Activated T-helper 1 cell treated with anti-CD3 and anti-CD28 coated beads, Interleukin-2, amount 50 U/mL, for 16 hours (primary cell): ENCODE results near the gene ERP29.
A peak's percentile ranks its signal among the peaks of the same experiment; 100 is the strongest.
"Not testable (repeated sequence)": the region's sequence is repeated elsewhere in the genome, so short reads cannot be mapped to it uniquely, and the experiment has no call there.

Source experiments
- DNase-seq, 2 donors: peaks; one replicate each; pipeline ENCODE4 v3.0.0-alpha.2; 2020; ENCODE audit warnings: low read depth in 1 of 2, low spot score in 1 of 2

The ERP29 gene

GRCh38 chr12:112001576-112001975 is 11.7 kb upstream of the ERP29 start:
- DNase-seq: no peak

GRCh38 chr12:112004041-112004440 is 9.2 kb upstream of the ERP29 start:
- no peak for DNase-seq

DNA sequence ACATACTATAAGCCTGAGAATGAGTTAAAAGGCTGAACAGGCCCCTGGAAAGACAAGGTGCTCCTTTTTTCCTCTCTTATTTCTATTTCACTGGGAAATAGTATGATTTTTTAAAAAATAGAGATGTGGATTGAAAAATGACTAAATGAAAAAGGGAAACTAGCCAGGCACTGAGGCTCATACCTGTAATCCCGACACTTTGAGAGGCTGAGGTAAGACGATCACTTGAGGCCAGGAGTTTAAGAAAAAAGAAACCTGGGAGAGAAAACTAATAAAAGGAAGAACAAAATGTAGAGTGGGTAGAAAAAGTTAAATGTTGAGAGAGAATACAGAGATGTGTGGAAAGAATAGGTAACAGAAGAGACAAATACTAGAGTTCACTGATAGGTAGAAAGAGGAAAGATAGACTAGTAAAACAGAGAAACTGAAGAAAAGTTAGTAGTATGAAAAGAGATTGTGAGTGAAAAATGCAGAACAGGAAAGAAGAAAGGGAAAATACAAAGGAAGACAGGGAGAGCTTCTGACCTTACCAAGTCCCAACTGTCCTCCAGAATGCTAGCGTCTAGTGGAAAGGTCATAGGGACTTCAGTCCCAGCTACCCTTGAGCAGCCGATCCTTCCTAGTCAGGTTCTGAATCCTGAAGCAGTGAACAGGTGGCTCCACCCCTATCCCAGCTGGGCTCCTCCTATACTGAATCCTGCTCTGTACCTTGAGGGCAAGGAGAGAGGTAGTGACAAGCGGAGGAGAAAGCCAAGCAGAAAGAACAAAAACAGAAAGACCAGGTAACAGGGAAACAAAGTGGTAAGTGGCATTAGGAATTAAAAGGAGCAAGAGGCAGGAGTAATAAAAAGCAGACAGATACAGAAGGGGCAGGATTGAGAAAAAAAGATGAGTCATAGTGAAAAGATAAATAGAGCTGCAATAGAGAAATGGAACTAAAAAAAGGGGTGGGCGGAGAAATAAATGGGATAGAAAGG is 7.5 kb upstream of the ERP29 start:
- no peak for DNase-seq

GRCh38 chr12:112007945-112008344 is 5.3 kb upstream of the ERP29 start:
- no peak for DNase-seq

GRCh38 chr12:112008918-112009317 is 4.3 kb upstream of the ERP29 start:
- DNase-seq: no peak

DNA sequence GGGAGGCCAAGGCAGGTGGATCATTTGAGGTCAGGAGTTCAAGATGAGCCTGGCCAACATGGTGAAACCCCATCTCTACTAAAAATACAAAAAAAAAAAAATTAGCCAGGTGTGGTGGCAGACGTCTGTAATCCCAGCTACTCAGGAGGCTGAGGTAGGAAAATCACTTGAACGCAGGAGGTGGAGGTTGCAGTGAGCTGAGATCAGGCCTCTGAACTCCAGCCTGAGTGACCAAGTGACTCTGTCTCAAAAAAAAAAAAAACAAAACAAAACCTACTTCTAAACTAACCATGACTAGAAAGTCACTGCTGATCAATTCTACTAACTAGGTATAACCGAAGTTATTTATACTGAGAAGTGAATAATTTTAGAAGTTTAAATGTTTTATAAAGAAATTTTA is 3.6 kb upstream of the ERP29 start:
- not testable (repeated sequence) for DNase-seq

DNA sequence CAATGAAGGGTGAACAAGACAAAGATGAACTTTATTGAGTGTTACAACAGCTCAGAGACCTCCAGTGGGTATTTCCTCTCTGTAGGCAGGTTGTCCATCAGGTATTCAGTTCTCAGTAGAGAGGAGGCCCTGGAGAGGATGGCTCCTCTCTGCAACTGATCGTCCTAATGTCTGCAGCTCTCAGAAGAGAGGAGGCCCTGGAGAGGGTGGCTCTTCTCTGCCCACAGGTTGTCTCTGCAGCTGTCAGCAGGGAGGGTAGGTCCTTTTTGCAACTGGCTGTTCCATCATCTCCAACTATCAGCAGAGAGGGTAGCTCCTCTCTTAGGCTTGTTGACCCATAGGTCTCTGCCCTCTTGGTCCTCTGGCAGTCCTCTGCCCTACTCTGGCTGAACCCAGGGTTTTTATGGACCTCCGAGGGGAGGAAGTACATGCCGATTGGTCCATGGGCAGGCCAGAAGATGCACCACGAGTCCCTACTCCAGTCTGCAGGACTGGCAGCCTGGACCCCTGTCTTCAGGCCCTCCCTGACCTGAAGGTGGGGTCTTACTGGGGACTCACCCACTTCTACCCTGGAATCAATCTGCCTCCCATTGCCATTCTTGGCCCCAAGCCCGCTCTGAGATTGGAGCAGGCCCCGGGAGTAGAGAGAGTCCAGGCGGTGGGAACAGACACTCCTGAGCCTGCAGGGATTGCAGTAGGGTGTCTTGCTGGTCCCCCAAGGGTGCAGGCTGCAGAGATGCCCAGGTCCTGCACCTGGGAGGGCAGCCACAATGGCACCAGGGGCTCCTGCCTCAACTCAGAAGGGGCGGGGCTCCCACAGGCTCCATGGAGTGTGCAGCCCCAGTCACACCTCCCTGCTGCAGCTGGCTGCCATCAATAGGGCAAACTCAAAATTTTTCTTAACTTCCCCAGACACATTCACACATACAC is 2.5 kb upstream of the ERP29 start:
- no peak for DNase-seq

GRCh38 chr12:112011685-112012084 is 1.5 kb upstream of the ERP29 start:
- no peak for DNase-seq

- peak; percentile 35 to 57 for DNase-seq
Measured at GRCh38 chr12:112013601-112014402, 576 bp downstream of the ERP29 start.

GRCh38 chr12:112015938-112016337 is 2.7 kb downstream of the ERP29 start:
- DNase-seq: no peak

DNA sequence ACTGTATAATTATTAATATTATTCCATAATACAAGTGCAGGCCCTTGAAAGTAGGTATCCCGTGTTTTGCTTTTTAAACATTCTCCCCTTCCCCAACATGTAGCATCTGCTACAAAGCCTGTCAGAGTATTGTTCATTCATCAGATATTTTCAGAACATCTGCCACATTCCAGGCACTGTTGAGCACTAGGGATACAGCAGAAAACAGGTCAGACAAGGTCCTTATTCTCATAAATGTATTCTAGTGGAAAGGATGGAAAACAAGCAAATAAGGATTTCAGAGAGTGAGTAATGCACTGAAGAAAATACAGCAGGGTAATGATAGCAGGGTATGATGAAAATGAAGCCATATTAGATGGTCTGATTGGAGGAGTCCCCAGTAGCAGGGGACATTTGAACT is 3.8 kb downstream of the ERP29 start:
- no peak for DNase-seq

DNA sequence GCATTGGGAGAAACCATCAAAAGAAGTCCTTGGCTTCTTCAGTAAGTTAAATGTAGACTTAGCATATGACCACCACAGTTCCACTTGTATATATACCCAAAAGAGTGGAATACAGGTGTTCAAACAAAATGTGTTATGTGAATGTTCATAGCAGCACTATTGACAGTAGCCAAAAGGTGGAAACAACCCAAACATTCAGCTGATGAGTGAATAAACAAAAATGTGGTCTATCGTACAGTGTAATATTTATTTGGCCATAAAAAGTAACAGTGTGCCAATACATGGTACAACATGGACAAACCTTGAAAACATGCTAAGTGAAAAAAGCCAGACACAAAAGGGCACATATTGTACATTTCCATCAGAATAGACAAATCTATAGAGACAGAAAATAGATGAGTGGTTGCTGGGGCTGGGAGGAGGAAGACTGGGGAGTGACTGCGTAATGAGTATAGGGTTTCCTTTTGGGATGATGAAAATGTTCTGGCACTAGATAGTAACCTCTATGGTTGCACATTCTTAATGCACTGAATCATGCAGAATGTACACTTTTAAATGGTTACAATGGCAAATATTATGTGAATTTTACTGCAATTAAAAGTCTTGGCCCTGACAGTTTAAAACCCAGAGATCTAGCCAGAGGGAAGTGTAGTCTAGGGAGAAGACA is 5.5 kb downstream of the ERP29 start:
- no peak for DNase-seq

GRCh38 chr12:112020947-112021457 is 7.8 kb downstream of the ERP29 start:
- DNase-seq: no peak

GRCh38 chr12:112022241-112023016 is 9.2 kb downstream of the ERP29 start:
- no peak for DNase-seq

DNA sequence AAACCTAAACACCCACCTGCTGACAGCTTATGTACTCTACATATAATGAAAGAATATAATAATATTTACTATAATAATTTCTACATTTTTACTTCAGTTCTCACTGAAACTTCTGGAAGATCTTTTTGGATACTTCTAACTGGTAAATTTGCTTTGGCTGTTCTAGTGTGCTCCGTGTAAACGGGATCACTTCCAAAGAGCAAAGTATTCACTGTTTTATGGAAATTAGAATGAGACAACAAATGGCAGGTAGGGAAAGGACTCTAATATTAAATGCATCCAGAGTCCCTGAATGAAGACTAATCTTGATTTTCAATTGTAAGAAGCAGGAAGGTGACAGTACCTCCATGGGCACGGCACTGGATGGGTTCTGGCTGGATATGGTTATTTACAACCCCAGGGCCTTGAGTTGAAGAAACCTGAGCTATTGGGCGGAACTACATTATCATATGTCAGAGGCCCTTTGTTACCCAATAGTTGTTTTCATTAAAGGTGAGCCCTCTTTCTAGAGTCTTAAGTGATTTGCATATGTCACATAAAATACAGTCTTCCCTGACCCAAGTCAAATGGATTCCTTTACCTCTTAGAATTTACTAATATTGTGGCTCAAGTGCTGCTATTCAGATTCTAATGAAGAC is 10.7 kb downstream of the ERP29 start:
- DNase-seq: no peak

DNA sequence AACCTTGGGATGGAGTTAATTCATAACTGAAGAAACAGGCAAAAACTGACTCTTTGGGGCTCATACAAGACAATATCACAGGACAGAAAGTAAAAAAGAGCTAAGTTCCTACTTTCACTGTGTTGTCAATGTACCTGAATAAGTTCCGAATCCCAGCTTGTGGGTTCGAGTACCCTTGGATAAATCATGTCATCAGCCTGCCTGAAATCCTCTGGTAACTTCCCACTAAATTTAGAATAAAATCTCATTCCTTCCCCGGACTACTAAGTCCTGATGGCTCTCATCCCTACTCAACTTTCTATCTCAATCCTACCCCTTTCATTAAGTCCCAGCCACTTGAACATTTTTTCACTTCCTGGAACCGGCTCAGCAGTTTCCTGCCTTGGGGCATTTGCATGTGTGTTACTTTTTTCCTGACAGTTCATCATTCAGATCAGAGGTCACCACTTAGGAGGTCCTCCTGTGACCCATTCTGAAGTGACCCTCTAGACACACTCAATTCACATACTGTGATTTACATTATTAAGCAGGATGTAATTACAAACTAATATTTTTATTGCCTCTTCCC is 12.7 kb downstream of the ERP29 start:
- DNase-seq: no peak

- no peak for DNase-seq
Measured at GRCh38 chr12:112029301-112029700, 16.1 kb downstream of the ERP29 start.

DNA sequence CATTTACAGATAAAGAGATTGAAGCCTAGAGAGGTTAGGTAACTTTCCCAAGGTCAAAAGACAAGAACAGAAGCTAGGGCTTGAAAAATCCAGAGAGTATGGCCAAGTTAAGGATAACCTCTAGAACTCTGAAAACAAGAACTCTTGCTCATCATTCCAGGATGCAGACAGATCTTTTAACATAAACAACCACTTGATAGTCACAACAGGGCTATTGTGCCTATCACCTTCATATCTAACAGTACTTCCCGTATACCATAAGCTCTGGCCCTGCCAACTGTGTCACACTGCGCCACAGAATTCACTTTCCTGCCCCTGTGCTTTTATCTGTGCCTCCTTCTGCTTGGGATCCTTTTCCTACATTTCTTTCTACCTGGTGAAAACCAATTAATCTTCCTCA is 18.2 kb downstream of the ERP29 start:
- DNase-seq: no peak

DNA sequence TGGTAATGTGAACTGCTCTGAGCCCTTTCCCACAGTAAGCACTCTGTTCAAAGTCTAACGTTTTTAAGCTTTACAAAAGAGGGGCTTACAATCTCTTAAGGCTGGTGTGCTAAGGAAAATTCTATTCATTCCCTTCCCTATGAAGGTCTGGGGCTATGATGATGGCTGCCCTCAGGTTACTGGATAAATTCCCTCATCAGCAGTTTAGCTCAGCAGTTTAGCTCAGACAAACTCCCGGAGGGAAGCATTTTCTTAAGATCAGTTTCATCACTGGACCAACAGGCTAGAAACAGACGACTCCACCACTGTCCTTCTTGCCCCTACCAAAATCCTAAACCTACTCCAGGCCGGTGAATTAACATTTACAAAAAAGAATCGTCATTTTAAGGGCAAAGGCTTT is 19.1 kb downstream of the ERP29 start:
- no peak for DNase-seq
